DMS 273 (cell line): ENCODE results near the gene ACSS1.

Experiments
- DNase-seq: peaks from one replicate; lab custom pipeline; 2025; ENCODE audit not compliant: unreplicated experiment; lab: John Stamatoyannopoulos, UW

ACSS1 gene

DNA sequence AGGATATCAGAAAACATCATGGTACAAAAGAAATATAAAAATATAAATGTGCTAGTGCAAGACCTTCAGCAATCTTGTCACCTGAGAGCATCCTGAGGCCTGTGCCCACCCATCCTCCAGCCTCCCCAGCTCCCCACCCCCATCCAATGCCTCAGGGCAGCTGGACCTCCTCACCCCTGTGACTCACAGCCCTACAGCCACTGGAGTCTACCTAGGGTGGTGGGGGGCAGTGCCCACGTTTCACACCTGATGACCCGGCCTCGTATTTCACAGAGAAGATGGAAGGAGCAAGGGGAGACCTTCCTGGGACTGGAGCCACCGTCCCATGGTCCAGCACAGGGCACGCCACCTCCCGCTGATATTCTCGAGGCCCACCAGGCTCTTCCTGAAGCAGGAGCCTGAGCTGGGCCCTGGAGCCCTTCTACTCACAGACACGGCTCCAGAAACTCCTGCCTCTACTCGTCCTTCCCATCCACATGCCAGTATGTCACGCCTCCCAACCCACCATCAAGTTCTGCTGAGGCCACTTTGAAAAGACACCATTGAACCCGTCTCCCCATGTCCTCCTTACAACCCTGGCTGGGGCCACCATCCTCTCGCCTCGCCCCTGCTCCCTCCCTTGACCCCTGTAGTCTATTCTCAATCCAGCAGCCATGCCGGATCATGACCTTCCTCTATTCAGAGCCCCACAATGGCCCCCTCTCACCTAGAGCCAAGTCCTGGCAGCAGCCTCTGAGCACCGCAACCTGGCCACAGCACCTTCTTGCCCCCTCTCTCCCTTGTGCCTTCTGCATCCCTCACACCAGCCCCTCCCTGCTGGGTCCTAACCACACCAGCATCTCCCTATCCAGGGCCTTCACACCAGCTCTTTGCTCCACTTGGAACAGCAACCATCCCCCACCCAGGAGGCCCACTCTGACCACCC lies 78.6 kb downstream of the ACSS1 start:
- DNase-seq, result no peak

DNA sequence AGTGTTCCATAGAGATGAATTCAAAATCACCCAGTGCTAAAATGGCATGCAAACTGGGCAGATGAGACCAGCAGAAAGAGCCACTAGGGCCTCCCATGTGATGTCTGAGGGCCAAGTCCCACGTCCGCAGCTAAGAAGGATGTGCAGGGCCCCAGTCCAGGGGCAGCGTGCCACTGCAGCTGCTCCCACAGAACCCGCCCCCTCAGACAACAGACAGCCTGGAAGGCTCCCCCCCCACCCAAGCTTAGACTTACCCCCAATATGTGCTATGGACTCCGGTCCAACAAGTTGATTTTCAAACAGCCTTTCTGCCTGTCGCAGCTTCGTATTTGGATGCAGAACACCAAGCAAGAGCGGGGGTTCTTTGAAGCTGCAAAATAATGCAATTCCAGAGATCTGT lies 79.4 kb downstream of the ACSS1 start:
- no peak for DNase-seq

DNA sequence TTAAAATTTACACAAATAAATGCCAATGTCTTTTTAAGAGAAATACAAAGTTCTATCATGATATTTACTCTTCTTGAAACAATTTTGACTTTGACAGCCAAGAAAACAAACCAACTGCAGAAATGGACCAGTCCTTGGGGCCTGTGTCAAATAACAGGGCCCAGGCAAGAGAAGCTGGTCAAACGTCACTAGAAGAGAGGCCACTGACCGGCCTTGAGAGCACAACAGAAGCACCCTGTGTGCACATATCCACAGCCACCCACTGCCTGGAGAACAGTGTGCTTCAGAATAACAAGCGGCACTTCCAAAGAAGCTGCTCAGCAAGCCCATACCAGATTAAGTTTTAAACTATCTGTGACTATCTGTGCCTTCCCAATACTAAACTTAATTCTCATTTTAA lies 80.1 kb downstream of the ACSS1 start:
- DNase-seq, result no peak

DNA sequence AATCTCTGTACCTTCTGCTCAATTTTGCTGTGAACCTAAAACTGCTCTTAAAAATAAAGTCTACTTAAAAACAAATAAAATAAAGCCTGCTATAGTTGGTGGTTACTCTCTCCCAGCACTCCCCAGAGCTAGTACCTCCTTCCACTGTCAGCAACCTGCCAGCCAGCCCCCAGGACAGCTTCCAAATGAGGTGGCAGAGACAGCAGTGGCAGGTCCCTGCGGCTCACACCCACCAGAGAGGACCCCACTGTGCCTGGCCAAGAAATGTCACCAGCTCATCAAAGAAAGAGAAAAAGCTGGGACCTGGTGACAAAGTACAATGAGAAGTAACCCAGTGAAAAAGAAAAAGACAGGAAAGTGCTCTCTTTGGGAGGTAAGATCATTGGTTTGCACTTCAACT lies 80.6 kb downstream of the ACSS1 start:
- no peak for DNase-seq

DNA sequence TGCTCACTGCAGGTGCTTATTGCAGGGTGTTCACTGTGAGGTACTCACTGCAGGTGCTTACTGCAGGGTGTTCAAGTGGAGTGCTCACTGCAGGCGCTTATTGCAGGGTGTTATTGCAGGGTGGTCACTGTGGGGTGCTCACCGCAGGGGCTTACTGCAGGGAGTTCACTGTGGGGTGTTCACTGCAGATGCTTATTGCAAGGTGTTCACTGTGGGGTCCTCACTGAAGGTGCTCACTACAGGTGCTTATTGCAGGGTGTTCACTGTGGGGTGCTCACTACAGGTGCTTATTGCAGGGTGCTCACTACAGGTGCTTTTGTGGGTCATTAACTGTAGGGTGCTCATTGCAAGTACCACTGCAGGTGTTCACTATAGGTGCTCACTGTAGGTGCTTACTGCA lies 85.6 kb downstream of the ACSS1 start:
- no peak for DNase-seq

- DNase-seq, result no peak
Observed at GRCh38 chr20:24971376-24972101, 86.4 kb downstream of the ACSS1 start.

- no peak for DNase-seq
Observed at GRCh38 chr20:24970754-24971153, 87.2 kb downstream of the ACSS1 start.

DNA sequence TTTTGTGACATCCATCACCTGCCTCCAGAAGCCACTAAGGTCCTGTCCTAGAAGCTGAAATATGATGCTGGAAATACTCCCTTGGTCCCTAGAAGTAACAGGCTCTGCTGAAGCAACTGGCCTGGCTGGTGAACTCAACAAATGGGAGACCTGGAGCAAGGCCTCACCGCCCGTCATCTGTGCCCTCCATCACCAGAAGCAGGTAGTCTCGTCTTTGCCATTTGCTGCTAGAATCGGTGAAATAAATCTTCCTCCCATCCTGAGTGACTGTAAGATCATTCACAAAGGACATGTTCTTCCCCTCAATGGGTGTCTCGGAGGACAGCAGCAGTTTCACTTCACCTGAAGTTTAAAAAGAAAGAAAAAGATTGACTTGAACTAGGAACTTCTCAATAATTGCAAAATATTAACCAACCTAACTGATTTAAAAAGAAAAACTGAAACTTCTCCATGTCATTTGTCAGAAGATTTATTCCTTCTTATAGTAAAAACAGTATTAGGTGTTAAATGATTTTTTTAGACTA lies 87.8 kb downstream of the ACSS1 start:
- DNase-seq, result no peak

DNA sequence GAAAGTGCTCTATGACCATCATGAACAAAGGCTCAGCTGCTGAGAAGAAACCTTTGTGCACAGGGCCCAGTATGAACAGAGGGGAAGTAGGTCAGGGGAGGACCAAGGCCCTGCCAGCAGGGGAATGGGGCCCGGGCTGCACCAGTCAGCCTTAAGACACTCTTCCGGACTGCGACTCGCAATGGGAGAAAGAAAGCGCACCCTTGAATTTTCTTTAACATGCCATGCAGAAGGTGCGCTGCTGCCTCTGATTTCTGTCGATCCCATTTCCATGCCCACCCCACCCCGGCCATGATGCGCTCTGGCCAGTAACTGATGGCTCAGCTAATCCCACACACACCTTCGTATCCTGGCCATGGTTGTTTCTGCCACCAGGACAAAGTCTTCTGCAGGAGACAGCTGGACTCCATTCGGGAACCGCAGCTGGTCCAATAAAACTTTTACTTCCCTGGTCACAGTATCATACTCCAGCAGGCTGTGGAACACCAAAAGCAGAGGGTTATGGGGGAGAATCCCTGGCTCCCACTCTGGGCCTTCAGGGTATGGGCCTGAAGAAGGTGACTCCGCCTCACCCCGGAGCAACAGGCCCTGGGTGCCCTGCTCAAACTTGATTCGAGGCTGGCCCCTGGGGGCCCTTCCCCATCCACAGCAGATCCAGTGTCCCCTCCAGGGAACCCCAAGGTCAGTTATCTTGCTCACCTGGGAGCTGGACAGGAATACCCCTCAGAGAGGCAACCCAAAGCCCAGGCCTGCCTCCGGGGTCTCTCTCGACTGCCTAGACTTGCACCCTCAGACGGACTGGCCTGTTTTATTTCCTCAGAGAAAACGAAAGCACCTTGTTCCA lies 88.5 kb downstream of the ACSS1 start:
- DNase-seq, result no peak

GRCh38 chr20:24968278-24968800 lies 89.6 kb downstream of the ACSS1 start:
- peak; percentile 73 for DNase-seq

- DNase-seq, result peak; percentile 20
Observed at GRCh38 chr20:24966317-24967012, 91.5 kb downstream of the ACSS1 start.

DNA sequence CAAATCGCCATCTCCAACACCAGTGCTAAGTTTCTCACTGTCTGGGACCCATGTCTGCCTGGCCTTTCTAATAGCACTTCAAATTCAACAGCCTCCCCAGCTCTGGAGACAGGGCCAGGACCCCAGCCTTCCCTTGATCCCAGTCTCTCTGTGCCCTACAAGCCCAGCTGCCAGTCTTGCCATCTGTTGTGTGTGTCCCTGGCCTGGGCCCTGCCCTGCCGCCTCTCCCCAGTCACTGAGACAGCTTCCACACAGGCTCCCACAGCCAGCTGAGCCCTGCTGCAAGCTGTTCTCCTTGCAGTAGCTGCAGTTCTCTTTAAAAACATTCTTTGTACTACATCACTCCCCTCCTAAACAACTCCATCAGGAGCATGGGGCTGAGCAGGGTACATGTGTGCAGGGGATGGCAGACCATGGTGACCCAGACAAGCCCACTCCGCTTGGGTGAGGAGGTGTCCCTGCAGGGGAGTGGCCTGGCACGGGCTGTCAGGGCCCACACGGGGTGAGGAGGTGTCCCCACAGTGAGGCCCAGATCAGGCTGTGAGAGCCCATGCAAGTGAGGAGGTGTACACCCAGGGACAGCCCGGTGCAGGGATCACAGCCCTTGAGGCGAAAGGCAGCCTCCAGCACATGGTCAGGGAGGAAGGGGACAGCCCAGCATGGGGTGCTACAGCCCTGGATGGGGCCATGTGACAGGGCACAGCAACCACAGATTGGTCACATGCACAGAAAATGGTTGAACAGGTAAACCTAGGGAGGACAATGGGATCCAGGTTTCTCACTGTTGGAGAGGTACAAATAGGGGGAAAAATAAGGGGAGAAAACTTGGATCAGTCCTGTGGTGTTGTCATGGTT lies 92.6 kb downstream of the ACSS1 start:
- DNase-seq, result peak; percentile 94

DNA sequence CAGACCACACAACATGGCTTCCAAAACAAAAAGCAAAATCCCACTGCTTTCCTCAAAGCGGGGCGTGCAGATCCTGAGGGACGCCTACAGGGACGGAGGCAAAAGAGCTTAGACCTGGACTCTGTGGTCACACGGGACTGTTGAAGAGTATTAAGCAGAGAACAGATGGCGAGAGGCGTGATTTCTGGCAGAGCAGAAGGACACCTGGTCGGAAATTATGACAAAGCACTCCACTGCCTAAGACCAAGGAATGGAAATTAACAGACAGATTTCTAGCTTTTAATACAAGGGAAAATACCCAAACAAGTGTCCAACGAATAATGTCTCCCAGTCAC lies 93.5 kb downstream of the ACSS1 start:
- DNase-seq, result peak; percentile 96

GRCh38 chr20:24963672-24964505 lies 94.0 kb downstream of the ACSS1 start:
- peak; percentile 32 for DNase-seq

- peak; percentile 92 for DNase-seq
Observed at GRCh38 chr20:24962510-24962909, 95.4 kb downstream of the ACSS1 start.

DNA sequence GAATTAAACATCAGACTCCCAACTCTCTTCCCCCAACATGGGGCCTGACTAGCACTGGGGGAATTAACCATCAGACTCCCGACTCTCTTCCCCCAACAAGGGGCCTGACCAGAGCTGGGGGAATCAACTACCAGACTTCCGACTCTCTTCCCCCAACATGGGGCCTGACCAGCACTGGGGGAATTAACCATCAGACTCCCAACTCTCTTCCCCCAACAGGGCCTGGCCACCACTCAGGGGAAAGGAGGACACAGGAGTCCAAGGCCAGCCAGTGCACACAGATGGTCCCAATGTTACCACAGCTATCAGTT lies 95.8 kb downstream of the ACSS1 start:
- no peak for DNase-seq

DNA sequence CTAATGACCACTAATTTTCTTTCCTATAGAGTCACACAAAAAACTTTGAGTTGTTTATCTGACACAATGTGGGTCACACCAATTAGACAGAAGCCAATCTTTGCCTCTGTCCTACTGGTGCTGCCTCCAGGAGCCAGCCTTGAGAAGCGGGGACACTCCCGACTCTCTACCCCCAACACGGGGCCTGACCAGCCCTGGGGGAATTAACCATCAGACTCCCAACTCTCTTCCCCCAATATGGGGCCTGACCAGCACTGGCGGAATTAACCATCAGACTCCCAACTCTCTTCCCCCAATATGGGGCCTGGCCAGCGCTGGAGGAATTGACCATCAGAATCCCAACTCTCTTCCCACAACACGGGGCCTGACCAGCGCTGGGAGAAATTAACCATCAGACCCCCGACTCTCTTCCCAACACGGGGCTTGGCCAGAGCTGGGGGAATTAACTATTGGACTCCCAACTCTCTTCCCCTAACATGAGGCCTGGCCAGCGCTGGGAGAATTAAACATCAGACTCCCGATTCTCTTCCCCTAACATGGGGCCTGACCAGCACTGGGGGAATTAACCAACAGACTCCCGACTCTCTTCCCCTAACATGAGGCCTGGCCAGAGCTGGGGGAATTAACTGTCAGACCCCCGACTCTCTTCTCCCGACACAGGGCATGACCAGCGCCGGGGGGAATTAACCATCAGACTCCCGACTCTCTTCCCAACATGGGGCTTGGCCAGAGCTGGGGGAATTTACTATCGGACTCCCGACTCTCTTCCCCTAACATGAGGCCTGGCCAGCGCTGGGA lies 96.4 kb downstream of the ACSS1 start:
- no peak for DNase-seq

DNA sequence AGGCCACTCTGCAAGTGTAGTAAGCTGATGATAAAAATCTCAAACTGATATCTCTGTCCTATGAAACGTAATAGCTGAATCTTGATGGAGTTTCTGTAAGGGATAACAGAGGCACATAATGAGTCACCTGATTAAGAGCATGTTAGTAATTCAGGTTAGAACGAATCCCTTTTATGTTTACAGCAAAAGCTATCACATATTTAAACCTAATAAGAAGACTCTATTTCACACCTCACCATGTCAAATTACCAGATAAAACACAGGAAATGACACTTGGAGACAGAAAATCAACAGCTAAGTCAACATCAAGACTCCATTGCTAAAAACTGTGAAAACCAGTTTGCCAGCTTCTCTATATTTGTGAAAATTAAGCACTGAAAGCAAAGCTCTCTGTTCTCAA lies 97.1 kb downstream of the ACSS1 start:
- no peak for DNase-seq
